ENCODE results near the gene NT5DC2.

GRCh38 chr3:52477796-52478095, 55.9 kb downstream of the NT5DC2 start:
- TF ChIP-seq CTCF (conservative IDR thresholded peaks at IDR 0.05; ENCODE audit: low read length) (no peak), EZH2phosphoT487 (IDR thresholded peaks at IDR 0.05; ENCODE audit: borderline replicate concordance, low read depth, low read length) (no peak)

Measured in OCI-LY7 (cell line).